Hepatocyte (in vitro differentiated cells): ENCODE results near the gene TREML1.
"Not testable (repeated sequence)": the region's sequence is repeated elsewhere in the genome, so short reads cannot be mapped to it uniquely, and the experiment has no call there.

Experiments
- EZH2phosphoT487 ChIP-seq: fragments of 200-600 bp; sonication (generic); IDR thresholded peaks from one replicate; pipeline ENCODE4 v1.6.1; 2018; ENCODE audit warnings: antibody characterized with exemption, mild to moderate bottlenecking, low read depth, moderate library complexity; ENCODE audit not compliant: unreplicated experiment, severe bottlenecking
- TF ChIP-seq, protein P1 (sequence below): fragments of 200-600 bp; sonication (generic); IDR thresholded peaks from 2 replicates; pipeline ENCODE4 v1.5.1; 2016; ENCODE audit warnings: antibody characterized with exemption, mild to moderate bottlenecking; ENCODE audit not compliant: poor library complexity

DNA sequence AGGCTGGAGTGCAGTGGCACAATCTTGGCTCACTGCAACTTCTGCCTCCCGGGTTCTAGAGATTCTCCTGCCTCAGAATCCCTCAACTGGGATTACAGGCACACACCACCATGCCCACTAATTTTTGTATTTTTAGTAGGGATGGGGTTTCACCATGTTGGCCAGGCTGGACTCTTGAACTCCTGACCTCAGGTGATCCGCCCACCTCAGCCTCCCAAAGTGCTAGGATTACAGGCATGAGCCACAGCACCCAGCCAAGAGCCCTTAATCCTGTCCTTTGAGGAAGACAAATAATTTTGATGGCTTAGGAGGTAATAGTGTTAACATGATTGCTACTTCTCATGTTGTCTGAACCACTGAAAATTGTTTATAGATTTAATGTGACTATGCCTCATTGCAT lies 39.1 kb downstream of the TREML1 start:
- TF ChIP-seq, protein P1, sequence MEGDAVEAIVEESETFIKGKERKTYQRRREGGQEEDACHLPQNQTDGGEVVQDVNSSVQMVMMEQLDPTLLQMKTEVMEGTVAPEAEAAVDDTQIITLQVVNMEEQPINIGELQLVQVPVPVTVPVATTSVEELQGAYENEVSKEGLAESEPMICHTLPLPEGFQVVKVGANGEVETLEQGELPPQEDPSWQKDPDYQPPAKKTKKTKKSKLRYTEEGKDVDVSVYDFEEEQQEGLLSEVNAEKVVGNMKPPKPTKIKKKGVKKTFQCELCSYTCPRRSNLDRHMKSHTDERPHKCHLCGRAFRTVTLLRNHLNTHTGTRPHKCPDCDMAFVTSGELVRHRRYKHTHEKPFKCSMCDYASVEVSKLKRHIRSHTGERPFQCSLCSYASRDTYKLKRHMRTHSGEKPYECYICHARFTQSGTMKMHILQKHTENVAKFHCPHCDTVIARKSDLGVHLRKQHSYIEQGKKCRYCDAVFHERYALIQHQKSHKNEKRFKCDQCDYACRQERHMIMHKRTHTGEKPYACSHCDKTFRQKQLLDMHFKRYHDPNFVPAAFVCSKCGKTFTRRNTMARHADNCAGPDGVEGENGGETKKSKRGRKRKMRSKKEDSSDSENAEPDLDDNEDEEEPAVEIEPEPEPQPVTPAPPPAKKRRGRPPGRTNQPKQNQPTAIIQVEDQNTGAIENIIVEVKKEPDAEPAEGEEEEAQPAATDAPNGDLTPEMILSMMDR = not testable (repeated sequence)
- not testable (repeated sequence) for TF ChIP-seq EZH2phosphoT487
